GM10847 (cell line): ENCODE measurements around the gene SLC9A5.

Experiments
- POLR2A ChIP-seq: IDR thresholded peaks from 2 replicates; pipeline ENCODE4 v1.6.1; 2011; ENCODE audit not compliant: insufficient read length; ENCODE audit errors: extremely low read depth

Gene SLC9A5

DNA sequence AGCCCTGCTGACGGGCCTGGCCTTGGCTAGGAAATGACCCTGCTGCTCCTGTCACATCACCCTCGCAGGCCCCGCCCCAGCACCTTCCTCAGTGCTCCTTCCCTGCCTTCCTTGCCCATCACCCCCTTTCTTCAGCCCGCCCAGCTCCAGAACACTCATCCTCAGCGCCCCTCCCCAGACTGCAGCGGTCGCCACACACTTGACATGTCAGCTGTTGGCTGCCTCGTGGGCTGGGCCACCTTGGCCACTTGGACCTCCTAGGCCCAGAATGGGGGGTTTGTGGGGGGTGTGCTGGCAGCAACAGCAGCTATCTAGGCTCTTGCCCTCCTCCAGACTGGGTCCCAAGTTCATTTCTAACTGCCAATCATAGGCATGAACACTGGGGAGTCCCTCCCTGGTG, 39.2 kb upstream of the SLC9A5 start:
- no peak for TF ChIP-seq POLR2A

DNA sequence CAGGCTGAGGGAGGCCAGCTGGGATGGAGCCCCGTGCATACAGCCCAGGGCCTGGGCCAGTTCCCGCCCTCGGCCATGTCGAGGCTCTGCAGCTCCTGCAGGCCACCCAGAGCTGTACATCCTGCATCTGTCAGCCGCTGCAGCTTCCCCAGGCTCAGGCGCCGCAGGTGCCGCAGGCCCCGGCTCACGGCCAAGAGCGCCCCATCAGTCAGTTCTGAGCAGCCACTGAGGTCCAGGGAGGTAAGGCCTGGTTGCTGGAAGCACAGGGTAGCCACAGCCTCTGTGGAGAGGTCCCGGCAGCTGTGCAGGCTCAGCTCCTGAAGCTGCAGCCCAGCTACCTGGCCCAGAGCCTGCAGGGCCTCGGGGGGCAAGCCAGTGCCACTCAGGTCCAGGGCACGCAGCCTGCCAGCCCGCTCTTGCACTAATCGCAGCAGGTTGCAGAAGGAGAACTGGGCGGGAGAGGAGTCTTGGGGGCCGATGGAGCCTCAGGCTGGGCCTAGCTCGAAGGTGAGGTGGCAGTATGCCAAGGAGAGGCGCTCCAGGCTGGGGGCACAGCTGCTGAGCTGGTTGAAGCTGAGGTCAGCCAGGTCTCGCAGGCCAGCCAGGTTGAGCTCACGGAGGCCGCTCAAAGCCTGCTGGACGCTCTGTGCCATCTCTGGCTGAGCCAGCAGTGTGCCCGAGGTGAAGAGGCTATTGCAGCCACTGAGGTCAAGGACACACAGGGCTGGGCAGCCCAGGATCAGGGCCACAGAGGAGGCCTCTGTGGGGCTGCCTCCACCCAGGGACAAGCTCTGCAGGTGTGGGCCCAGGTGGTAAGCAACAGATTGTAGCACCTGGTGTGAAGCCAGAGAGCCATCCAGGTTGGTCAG, 38.5 kb upstream of the SLC9A5 start:
- TF ChIP-seq POLR2A: no peak

DNA sequence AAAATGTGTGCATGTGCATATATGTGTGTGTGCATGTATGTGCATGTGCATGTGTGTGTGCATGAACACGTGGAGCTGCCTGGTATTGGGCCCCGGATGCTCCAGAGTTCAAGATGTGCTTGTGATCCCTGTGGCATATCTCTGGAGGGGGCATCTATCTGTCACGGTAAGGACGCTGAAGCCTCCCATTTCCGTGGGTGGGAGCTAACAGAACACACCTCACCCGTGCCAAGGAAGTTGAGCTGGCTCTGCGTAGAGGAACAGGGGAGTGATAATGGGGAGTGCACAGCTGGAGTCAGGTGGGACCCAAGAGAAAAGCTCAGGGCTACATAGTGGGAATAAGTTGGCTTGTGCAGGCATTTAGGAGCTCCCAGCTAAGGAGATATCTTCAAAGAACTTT, 37.1 kb upstream of the SLC9A5 start:
- no peak for TF ChIP-seq POLR2A

GRCh38 chr16:67212766-67213165, 36.0 kb upstream of the SLC9A5 start:
- TF ChIP-seq POLR2A: no peak

GRCh38 chr16:67213197-67214019, 35.4 kb upstream of the SLC9A5 start:
- no peak for TF ChIP-seq POLR2A

GRCh38 chr16:67215706-67216105, 33.1 kb upstream of the SLC9A5 start:
- no peak for TF ChIP-seq POLR2A

- no peak for TF ChIP-seq POLR2A
These were observed 31.9 kb upstream of the SLC9A5 start for GRCh38 chr16:67216612-67217490.

- no peak for TF ChIP-seq POLR2A
These were observed 24.8 kb upstream of the SLC9A5 start for GRCh38 chr16:67223992-67224391.

- TF ChIP-seq POLR2A: no peak
These were observed 22.4 kb upstream of the SLC9A5 start for GRCh38 chr16:67226295-67226803.

GRCh38 chr16:67226804-67227566, 21.8 kb upstream of the SLC9A5 start, which contains the start of gene TMEM208:
TSS of gene TMEM208 (plus strand) at chr16:67227130. CDS start at chr16:67227219, 89 bp downstream.
- TF ChIP-seq POLR2A: peak; percentile 61

GRCh38 chr16:67227567-67227921, 21.2 kb upstream of the SLC9A5 start:
- no peak for TF ChIP-seq POLR2A

- TF ChIP-seq POLR2A: no peak
These were observed 20.6 kb upstream of the SLC9A5 start for GRCh38 chr16:67228034-67228785.

GRCh38 chr16:67228905-67229304, 19.9 kb upstream of the SLC9A5 start:
- TF ChIP-seq POLR2A: no peak
